Measurements from ENCODE around the gene OR51B4.

Gene OR51B4

DNA sequence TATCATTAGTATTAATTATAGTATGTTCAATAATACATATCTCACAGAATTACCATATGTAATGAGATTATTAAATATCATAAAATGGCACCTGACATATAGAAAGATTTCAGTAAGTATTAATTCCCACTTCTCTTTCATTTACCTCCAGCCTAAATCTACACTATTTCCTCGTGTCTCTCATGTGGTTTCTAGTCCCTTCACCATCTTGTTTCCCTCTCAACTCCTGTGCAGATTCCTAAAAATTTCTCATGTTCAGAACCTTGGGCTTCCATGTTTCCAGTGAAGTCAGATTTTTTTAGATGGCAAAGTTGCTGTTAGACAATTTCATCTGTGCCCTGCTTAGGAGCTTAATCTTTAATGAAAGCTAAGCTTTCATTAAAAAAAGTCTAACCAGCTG lies 17.9 kb downstream of the OR51B4 start:
- H3K36me3 ChIP-seq (ENCODE audit: control insufficient read depth in 2 of 2, insufficient read depth in 1 of 2, low read length in 2 of 2) = no peaks in the 10 kb centered on the region
- ChIA-PET CTCF (no interaction called here), POLR2A (no interaction called here)
- TF ChIP-seq ZNF785 (tag by site-specific recombination; IDR thresholded peaks at IDR 0.05) = no peak
- H3K9me3 ChIP-seq (ENCODE audit: control insufficient read depth, insufficient read depth, low read depth, low read length) = no peaks in the 10 kb centered on the region
- no peaks in the 10 kb centered on the region for H3K4me1 ChIP-seq (ENCODE audit: control insufficient read depth, insufficient read depth, low read length)
- no peak overlapping the region for H3K4me3 ChIP-seq (ENCODE audit: low read depth, low read length)
- no peak overlapping the region for H3K27ac ChIP-seq (ENCODE audit: extremely low read depth, low read depth, low read length)

- CTCF ChIA-PET = no interaction called here
These were observed 18.7 kb downstream of the OR51B4 start for GRCh38 chr11:5283086-5283485.

GRCh38 chr11:5282628-5283027 lies 19.1 kb downstream of the OR51B4 start:
- CTCF ChIA-PET = no interaction called here
- H3K4me1 ChIP-seq (ENCODE audit: control insufficient read depth, insufficient read depth, low read length) = no peaks in the 10 kb centered on the region
- H3K36me3 ChIP-seq (ENCODE audit: control insufficient read depth in 2 of 2, insufficient read depth in 1 of 2, low read length in 2 of 2) = no peaks in the 10 kb centered on the region
- POLR2A ChIA-PET = no interaction called here
- no peak overlapping the region for H3K4me3 ChIP-seq (ENCODE audit: low read depth, low read length)
- no peak overlapping the region for H3K27ac ChIP-seq (ENCODE audit: extremely low read depth, low read depth, low read length)
- no peaks in the 10 kb centered on the region for H3K9me3 ChIP-seq (ENCODE audit: control insufficient read depth, insufficient read depth, low read depth, low read length)
- TF ChIP-seq ZBTB49 (tag by site-specific recombination; IDR thresholded peaks at IDR 0.05; ENCODE audit: low read depth) (no peak), GLI4 (tag by site-specific recombination; IDR thresholded peaks at IDR 0.05) (no peak), HOXD13 (CRISPR knock-in tag; IDR thresholded peaks at IDR 0.05; ENCODE audit: borderline replicate concordance) (no peak), ZNF701 (tag by site-specific recombination; IDR thresholded peaks at IDR 0.05) (no peak)
- TF ChIP-seq, protein P1, sequence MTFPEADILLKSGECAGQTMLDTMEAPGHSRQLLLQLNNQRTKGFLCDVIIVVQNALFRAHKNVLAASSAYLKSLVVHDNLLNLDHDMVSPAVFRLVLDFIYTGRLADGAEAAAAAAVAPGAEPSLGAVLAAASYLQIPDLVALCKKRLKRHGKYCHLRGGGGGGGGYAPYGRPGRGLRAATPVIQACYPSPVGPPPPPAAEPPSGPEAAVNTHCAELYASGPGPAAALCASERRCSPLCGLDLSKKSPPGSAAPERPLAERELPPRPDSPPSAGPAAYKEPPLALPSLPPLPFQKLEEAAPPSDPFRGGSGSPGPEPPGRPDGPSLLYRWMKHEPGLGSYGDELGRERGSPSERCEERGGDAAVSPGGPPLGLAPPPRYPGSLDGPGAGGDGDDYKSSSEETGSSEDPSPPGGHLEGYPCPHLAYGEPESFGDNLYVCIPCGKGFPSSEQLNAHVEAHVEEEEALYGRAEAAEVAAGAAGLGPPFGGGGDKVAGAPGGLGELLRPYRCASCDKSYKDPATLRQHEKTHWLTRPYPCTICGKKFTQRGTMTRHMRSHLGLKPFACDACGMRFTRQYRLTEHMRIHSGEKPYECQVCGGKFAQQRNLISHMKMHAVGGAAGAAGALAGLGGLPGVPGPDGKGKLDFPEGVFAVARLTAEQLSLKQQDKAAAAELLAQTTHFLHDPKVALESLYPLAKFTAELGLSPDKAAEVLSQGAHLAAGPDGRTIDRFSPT (tag by site-specific recombination; IDR thresholded peaks at IDR 0.05) = no peak
- TF ChIP-seq, protein P2, sequence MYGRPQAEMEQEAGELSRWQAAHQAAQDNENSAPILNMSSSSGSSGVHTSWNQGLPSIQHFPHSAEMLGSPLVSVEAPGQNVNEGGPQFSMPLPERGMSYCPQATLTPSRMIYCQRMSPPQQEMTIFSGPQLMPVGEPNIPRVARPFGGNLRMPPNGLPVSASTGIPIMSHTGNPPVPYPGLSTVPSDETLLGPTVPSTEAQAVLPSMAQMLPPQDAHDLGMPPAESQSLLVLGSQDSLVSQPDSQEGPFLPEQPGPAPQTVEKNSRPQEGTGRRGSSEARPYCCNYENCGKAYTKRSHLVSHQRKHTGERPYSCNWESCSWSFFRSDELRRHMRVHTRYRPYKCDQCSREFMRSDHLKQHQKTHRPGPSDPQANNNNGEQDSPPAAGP (tag by site-specific recombination; IDR thresholded peaks at IDR 0.05) = no peak

More at GRCh38 chr11:5283086-5283485, 18.7 kb downstream of the OR51B4 start:
- TF ChIP-seq, protein P3, sequence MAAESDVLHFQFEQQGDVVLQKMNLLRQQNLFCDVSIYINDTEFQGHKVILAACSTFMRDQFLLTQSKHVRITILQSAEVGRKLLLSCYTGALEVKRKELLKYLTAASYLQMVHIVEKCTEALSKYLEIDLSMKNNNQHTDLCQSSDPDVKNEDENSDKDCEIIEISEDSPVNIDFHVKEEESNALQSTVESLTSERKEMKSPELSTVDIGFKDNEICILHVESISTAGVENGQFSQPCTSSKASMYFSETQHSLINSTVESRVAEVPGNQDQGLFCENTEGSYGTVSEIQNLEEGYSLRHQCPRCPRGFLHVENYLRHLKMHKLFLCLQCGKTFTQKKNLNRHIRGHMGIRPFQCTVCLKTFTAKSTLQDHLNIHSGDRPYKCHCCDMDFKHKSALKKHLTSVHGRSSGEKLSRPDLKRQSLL (tag by site-specific recombination; IDR thresholded peaks at IDR 0.05) = no peak
- TF ChIP-seq ZNF544 (tag by site-specific recombination; IDR thresholded peaks at IDR 0.05) (no peak), ZNF747 (tag by site-specific recombination; IDR thresholded peaks at IDR 0.05) (no peak), ZNF433 (tag by site-specific recombination; IDR thresholded peaks at IDR 0.05; ENCODE audit: low read depth) (no peak), OSR2 (tag by site-specific recombination; IDR thresholded peaks at IDR 0.05) (no peak), TRIM28 (IDR thresholded peaks at IDR 0.05; ENCODE audit: borderline replicate concordance, low read length) (no peak), ZNF2 (tag by site-specific recombination; IDR thresholded peaks at IDR 0.05) (no peak), ZNF391 (tag by site-specific recombination; IDR thresholded peaks at IDR 0.05; ENCODE audit: borderline replicate concordance, low read depth) (no peak), PBX3 (CRISPR knock-in tag; IDR thresholded peaks at IDR 0.05) (no peak), ZXDB (tag by site-specific recombination; IDR thresholded peaks at IDR 0.05) (no peak), ZSCAN30 (tag by site-specific recombination; IDR thresholded peaks at IDR 0.05) (no peak), SP7 (tag by site-specific recombination; IDR thresholded peaks at IDR 0.05) (no peak), ZNF398 (tag by site-specific recombination; IDR thresholded peaks at IDR 0.05) (no peak), ZNF837 (tag by site-specific recombination; IDR thresholded peaks at IDR 0.05) (no peak), ZNF114 (tag by site-specific recombination; IDR thresholded peaks at IDR 0.05) (no peak), ZNF639 (tag by site-specific recombination; IDR thresholded peaks at IDR 0.05) (no peak), ZNF248 (tag by site-specific recombination; IDR thresholded peaks at IDR 0.05) (no peak)
- no peaks in the 10 kb centered on the region for H3K9me3 ChIP-seq (ENCODE audit: control insufficient read depth, insufficient read depth, low read depth, low read length)
- no peaks in the 10 kb centered on the region for H3K36me3 ChIP-seq (ENCODE audit: control insufficient read depth in 2 of 2, insufficient read depth in 1 of 2, low read length in 2 of 2)
- no peak overlapping the region for H3K27ac ChIP-seq (ENCODE audit: extremely low read depth, low read depth, low read length)
- no peak overlapping the region for H3K4me3 ChIP-seq (ENCODE audit: low read depth, low read length)
- POLR2A ChIA-PET = no interaction called here
- no peaks in the 10 kb centered on the region for H3K4me1 ChIP-seq (ENCODE audit: control insufficient read depth, insufficient read depth, low read length)
